GM06990 (cell line): Measurements from ENCODE around the gene HMCN2.

Experiments
- DNase-seq: peaks from one replicate; pipeline ENCODE4 v3.0.0-alpha.2; 2011; ENCODE audit not compliant: insufficient read length; ENCODE audit errors: extremely low read depth
- H3K27me3 ChIP-seq: replicated peaks from 2 replicates; pipeline ENCODE4 v1.6.0; 2011; ENCODE audit warnings: low read length; ENCODE audit not compliant: control insufficient read depth, insufficient read depth
- H3K36me3 ChIP-seq: 2 replicates; pipeline ENCODE4 v1.5.1; 2011; ENCODE audit warnings: low read length; ENCODE audit not compliant: control insufficient read depth, insufficient read depth
- H3K4me3 ChIP-seq: replicated peaks from 2 replicates; pipeline ENCODE4 v1.5.1; 2011; ENCODE audit warnings: low read depth, mild to moderate bottlenecking, control low read depth, low read length
- TF ChIP-seq, protein P1 (sequence below): IDR thresholded peaks from 2 replicates; pipeline ENCODE4 v1.5.1; 2011; ENCODE audit warnings: low read length, control low read depth, mild to moderate bottlenecking, inconsistent platforms; ENCODE audit not compliant: insufficient read depth, poor library complexity, severe bottlenecking

Gene HMCN2

DNA sequence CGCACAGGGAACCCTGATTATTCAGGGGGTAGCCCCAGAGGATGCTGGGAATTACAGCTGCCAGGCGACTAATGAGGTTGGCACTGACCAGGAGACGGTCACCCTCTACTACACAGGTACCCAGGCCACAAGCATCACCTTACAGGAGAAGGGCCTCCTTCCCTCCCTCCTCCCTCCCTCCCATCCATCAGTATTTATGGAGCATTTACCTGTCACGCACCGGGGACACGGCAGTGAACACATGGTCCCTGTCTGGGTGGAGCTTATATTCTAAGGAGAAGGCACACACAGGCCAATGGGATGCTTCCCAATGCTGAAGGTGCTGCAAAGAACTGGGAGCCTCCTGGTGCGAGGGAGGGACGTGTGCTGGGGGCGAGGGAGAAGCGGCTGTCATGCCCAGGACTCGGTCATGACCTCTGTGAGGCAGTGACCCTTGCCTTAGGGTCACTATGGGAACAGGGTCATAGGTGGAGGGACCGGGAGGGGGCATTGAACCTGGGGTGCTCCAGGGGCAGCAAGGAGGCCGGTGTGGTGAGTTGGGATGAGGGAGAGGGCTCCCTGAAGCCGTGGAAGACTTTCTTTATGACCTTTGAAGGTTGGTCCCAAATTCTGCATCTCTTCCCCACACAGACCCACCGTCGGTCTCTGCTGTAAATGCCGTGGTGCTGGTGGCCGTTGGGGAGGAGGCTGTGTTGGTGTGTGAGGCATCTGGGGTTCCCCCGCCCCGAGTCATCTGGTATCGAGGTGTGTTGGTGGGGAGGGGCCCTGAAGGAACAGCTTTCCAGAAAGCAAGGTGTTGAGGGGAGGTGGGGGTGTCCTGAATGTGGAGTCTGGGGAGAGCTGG is 41.5 kb downstream of the HMCN2 start:
- no peak for DNase-seq
- no peaks in the 10 kb centered on the region for H3K36me3 ChIP-seq
- TF ChIP-seq, protein P1, sequence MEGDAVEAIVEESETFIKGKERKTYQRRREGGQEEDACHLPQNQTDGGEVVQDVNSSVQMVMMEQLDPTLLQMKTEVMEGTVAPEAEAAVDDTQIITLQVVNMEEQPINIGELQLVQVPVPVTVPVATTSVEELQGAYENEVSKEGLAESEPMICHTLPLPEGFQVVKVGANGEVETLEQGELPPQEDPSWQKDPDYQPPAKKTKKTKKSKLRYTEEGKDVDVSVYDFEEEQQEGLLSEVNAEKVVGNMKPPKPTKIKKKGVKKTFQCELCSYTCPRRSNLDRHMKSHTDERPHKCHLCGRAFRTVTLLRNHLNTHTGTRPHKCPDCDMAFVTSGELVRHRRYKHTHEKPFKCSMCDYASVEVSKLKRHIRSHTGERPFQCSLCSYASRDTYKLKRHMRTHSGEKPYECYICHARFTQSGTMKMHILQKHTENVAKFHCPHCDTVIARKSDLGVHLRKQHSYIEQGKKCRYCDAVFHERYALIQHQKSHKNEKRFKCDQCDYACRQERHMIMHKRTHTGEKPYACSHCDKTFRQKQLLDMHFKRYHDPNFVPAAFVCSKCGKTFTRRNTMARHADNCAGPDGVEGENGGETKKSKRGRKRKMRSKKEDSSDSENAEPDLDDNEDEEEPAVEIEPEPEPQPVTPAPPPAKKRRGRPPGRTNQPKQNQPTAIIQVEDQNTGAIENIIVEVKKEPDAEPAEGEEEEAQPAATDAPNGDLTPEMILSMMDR = no peak
- H3K4me3 ChIP-seq = no peak overlapping the region
- no peaks in the 10 kb centered on the region; the same call in 1 of the 2 replicates for H3K27me3 ChIP-seq

DNA sequence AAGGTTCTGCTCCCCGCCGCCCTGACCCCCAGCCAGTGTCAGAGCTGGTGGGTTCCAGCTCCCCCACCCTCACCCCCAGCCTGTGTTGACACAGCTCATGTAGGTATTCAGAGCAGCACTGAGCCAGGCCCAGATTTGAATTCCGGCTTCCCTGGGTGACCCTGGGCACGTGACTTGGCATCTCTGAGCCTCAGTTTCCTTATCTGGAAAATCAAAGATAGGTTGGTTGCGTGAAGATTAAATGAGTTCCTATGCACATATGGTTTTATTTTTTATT is 42.0 kb downstream of the HMCN2 start:
- Histone ChIP-seq H3K4me3 (no peak overlapping the region), H3K36me3 (no peaks in the 10 kb centered on the region), H3K27me3 (no peaks in the 10 kb centered on the region; the same call in 1 of the 2 replicates)
- TF ChIP-seq, protein P1 = no peak
- DNase-seq = no peak

DNA sequence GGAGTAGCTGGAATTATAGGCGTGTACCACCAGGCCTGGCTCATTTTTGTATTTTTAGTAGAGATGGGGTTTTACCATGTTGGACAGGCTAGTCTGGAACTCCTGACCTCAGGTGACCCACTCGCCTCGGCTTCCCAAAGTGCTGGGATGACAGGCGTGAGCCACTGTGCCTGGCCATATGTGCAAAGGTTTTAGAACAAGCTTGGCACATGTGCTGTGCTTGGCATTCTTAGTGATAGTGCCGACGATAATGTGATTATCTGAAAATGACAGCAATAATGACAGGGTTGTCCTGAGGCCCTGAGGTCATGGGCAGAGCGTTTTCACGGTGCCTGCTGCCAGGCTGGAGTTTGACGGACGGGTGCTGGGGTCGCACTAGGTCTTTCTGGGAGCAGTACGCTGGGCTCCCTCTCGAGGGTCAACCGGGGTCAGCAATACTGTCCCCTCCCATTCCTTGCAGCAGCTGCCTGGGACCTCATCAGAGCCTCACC is 42.6 kb downstream of the HMCN2 start:
- Histone ChIP-seq H3K27me3 (no peaks in the 10 kb centered on the region; the same call in 1 of the 2 replicates), H3K36me3 (no peaks in the 10 kb centered on the region), H3K4me3 (no peak overlapping the region)
- TF ChIP-seq, protein P1 = no peak
- DNase-seq = no peak

DNA sequence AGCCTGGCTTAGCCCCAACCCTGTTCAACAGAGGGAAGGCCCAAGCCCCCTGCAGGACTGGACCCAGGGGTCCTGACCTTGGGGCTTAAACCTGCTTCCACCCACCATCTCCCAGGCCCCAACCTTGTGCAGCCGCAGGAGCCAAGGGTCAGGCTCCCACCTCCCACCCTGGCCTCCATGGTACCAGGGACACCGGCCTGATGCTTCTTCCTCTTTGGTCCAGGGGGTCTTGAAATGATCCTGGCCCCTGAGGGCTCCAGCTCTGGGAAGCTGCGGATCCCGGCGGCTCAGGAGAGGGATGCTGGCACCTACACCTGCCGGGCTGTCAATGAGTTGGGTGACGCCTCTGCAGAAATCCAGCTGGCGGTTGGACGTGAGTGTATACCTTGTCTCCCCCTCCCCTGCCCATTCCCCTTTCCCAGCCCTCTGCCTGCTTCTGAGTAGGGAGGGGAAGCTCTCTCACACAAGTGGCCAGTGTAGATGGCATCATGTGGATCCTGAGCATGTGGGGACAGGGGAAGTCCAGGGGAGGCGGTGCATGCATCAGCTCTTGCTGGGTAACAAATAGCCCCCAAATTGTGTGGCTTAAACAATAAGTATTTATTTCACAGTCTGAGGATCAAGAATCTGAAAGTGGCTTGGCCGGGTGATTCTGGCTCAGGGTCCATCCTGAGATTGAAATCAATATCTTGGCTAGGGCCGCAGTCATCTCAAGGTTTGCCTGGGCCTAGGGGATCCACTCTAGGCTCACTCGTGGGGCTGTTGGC is 44.3 kb downstream of the HMCN2 start:
- Histone ChIP-seq H3K4me3 (no peak overlapping the region), H3K36me3 (no peaks in the 10 kb centered on the region), H3K27me3 (no peaks in the 10 kb centered on the region; the same call in 1 of the 2 replicates)
- TF ChIP-seq, protein P1 = no peak
- DNase-seq = no peak

DNA sequence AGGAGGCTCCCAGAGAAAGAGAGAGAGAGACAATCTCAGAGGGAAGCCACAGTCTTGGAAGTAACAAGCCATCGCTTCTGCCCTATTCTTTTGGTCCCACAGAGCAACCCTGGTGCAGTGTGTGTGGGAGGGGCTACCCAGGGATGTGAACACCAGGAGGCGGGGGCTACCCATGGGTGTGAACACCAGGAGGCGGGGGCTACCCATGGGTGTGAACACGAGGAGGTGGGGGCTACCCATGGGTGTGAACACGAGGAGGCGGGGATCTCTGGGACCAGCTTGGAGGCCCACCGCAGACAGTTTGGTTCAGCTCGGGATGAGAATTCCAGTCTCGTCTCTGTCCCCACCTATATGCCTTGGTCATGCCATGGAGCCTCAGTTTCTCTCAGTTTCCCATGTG is 44.9 kb downstream of the HMCN2 start:
- DNase-seq = no peak
- Histone ChIP-seq H3K4me3 (no peak overlapping the region), H3K27me3 (no peaks in the 10 kb centered on the region; the same call in 1 of the 2 replicates), H3K36me3 (no peaks in the 10 kb centered on the region)
- TF ChIP-seq, protein P1 = no peak
